Endodermal cell (in vitro differentiated cells): ENCODE data around the gene ZC3H4. TPM values are rescaled to one million over a fixed set of nuclear protein-coding genes. Genes with fewer than 3 reads are reported as not detected.

ENCODE experiments used
- DNase-seq: peaks from one replicate; pipeline ENCODE4 v3.0.0-alpha.2; 2017
- H3K27ac ChIP-seq: 2 replicates; pipeline ENCODE4 v1.5.1; 2013; ENCODE audit warnings: mild to moderate bottlenecking, low read depth, low read length, moderate library complexity
- H3K27me3 ChIP-seq: 2 replicates; pipeline ENCODE4 v1.6.1; 2013; ENCODE audit warnings: mild to moderate bottlenecking, low read length, moderate library complexity; ENCODE audit not compliant: insufficient read depth, control insufficient read depth, poor library complexity, severe bottlenecking
- H3K36me3 ChIP-seq: 2 replicates; pipeline ENCODE4 v1.7.0; 2013; ENCODE audit warnings: mild to moderate bottlenecking, low read length, moderate library complexity; ENCODE audit not compliant: control insufficient read depth, insufficient read depth
- H3K4me1 ChIP-seq: one replicate; pipeline ENCODE4 v1.7.0; 2013; ENCODE audit warnings: low read length; ENCODE audit not compliant: control insufficient read depth, insufficient read depth
- H3K4me3 ChIP-seq: 2 replicates; pipeline ENCODE4 v1.5.1; 2013; ENCODE audit warnings: mild to moderate bottlenecking, low read length, moderate library complexity
- H3K9ac ChIP-seq: 2 replicates; pipeline ENCODE4 v1.6.1; 2013; ENCODE audit warnings: mild to moderate bottlenecking, low read length, moderate library complexity; ENCODE audit not compliant: poor library complexity, severe bottlenecking; ENCODE audit errors: extremely low read depth
- H3K9me3 ChIP-seq: 2 replicates; pipeline ENCODE4 v1.6.1; 2013; ENCODE audit warnings: mild to moderate bottlenecking, low read length, moderate library complexity; ENCODE audit not compliant: control insufficient read depth
- H3K27ac Mint-ChIP-seq: 2 replicates; pipeline ENCODE4 v1.8.0; 2020; ENCODE audit warnings: mixed read lengths
- H3K27me3 Mint-ChIP-seq: 2 replicates; pipeline ENCODE4 v1.8.0; 2021; ENCODE audit warnings: mild to moderate bottlenecking, mixed read lengths; ENCODE audit not compliant: insufficient read depth
- H3K36me3 Mint-ChIP-seq: 2 replicates; pipeline ENCODE4 v1.8.0; 2020; ENCODE audit warnings: low read depth, mixed read lengths
- H3K4me1 Mint-ChIP-seq: 2 replicates; pipeline ENCODE4 v1.8.0; 2020; ENCODE audit warnings: mixed read lengths
- H3K4me3 Mint-ChIP-seq: 2 replicates; pipeline ENCODE4 v1.8.0; 2020; ENCODE audit warnings: mild to moderate bottlenecking, moderate library complexity, mixed read lengths
- H3K9me3 Mint-ChIP-seq: 2 replicates; pipeline ENCODE4 v1.8.0; 2020; ENCODE audit warnings: mild to moderate bottlenecking, mixed read lengths
- WGBS, 2 experiments: methylation state at CpG; one replicate each; pipeline versions ENCODE4 v1.1.5 to v1.1.7; 2013; ENCODE audit warnings: missing lambda C conversion rate in 2 of 2, mixed read lengths in 1 of 2; ENCODE audit not compliant: insufficient coverage in 1 of 2, insufficient read length in 1 of 2; 5-methylcytosine and 5-hydroxymethylcytosine counted together
- total RNA-seq, 2 donors: library from RNA; stranded (reverse); fragmentation: NEBNext Ultra II Directional in 1 of 2; extraction: Animal tissue kit (Norgen Biotek cat#: 25700) in 1 of 2; gene quantifications; 2 replicates in 1 of 2; 3 replicates in 1 of 2; pipeline ENCODE4 v1.2.1, GENCODE V29; 2021
- TF ChIP-seq, protein P1 (sequence below): fragments of 200-600 bp; sonication (generic); conservative IDR thresholded peaks from 2 replicates; pipeline ENCODE4 v1.5.0; 2021; ENCODE audit warnings: antibody characterized with exemption, mild to moderate bottlenecking

ZC3H4 gene
- total RNA-seq, 2 donors from 2014 or later = 64.9 to 82.5 TPM

DNA sequence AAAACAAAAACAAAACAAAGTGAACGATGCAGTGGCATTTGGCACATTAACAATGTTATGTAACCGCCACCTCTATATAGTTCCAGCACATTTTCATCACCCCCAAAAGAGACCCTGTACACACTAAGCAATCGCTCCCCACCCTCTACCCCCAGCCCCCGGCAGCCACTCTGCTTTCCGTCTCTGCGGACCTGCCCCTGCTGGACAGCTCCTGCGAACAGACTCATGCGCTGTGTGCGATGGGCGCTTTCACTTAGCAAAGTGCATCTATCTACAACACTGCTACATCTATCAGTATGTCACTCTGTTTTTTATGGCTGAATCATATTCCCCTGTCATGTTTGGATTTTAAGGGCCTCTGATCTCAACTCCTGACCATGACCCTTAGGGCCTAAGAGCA lies 40.0 kb downstream of the ZC3H4 start:
- 95 to 98% methylated on average over 8 to 10 of the region's 10 CpGs for WGBS, 2 experiments
- no peaks in the 10 kb centered on the region for H3K27me3 Mint-ChIP-seq
- H3K9me3 Mint-ChIP-seq = no peaks in the 10 kb centered on the region
- H3K36me3 ChIP-seq = peaks cover 64% of the 10 kb centered on the region
- H3K27ac Mint-ChIP-seq = no peak overlapping the region
- H3K4me1 ChIP-seq = no peaks in the 10 kb centered on the region
- no peak for DNase-seq
- no peaks in the 10 kb centered on the region for H3K9me3 ChIP-seq
- TF ChIP-seq, protein P1, sequence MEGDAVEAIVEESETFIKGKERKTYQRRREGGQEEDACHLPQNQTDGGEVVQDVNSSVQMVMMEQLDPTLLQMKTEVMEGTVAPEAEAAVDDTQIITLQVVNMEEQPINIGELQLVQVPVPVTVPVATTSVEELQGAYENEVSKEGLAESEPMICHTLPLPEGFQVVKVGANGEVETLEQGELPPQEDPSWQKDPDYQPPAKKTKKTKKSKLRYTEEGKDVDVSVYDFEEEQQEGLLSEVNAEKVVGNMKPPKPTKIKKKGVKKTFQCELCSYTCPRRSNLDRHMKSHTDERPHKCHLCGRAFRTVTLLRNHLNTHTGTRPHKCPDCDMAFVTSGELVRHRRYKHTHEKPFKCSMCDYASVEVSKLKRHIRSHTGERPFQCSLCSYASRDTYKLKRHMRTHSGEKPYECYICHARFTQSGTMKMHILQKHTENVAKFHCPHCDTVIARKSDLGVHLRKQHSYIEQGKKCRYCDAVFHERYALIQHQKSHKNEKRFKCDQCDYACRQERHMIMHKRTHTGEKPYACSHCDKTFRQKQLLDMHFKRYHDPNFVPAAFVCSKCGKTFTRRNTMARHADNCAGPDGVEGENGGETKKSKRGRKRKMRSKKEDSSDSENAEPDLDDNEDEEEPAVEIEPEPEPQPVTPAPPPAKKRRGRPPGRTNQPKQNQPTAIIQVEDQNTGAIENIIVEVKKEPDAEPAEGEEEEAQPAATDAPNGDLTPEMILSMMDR = no peak
- peaks cover 60% of the 10 kb centered on the region for H3K36me3 Mint-ChIP-seq
- no peak overlapping the region for H3K9ac ChIP-seq
- no peak overlapping the region for H3K4me3 Mint-ChIP-seq
- H3K27me3 ChIP-seq = no peaks in the 10 kb centered on the region
- no peak overlapping the region for H3K4me3 ChIP-seq
- H3K4me1 Mint-ChIP-seq = no peaks in the 10 kb centered on the region
- no peak overlapping the region for H3K27ac ChIP-seq

DNA sequence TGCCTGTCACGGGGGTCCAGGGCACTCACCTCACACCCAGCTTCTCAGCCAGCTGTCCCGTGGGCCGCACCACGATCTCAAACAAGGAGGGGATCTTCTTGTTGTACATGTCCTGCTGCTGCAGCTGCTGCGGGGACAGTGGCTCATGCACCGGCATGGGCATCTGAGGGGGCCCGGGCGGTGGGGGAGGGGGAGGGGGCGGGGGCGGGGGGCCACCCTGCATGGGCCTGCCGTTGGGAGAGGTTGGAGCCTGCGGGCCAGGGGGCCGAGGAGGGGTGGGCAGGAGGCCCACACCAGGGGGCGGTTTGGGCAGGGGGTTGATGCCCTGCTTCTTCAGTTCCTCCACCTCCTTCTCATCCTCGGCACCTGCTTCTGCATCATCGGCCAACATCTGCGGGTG lies 41.3 kb downstream of the ZC3H4 start:
- no peaks in the 10 kb centered on the region for H3K4me1 Mint-ChIP-seq
- no peak overlapping the region for H3K4me3 ChIP-seq

DNA sequence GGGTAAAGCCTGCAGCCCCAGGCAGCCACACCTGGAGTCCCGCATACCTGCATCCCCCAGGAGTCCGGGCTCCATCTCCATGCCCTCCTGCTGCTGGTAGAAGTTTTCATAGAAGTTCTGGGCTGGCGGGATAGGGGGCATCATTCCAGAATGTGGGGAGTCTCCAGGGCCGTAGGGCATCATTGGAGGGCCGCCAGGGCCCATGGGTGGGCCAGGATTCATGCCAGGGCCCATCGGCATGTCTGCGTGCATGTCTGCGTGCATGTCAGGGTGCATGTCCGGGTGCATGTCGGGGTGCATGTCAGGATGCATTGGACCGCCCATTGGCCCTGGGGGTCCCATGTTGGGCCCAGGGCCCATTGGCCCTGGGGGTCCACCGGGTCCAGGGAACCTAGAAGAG lies 41.8 kb downstream of the ZC3H4 start:
- no peak overlapping the region for H3K4me3 ChIP-seq
- no peak overlapping the region for H3K9ac ChIP-seq
- 91 to 98% methylated on average over 10 to 12 of the region's 12 CpGs for WGBS, 2 experiments
- H3K36me3 Mint-ChIP-seq = peaks cover 57% of the 10 kb centered on the region
- H3K9me3 Mint-ChIP-seq = no peaks in the 10 kb centered on the region
- H3K27ac ChIP-seq = no peak overlapping the region
- H3K27me3 Mint-ChIP-seq = no peaks in the 10 kb centered on the region
- no peaks in the 10 kb centered on the region for H3K4me1 Mint-ChIP-seq
- TF ChIP-seq, protein P1 = no peak
- H3K9me3 ChIP-seq = no peaks in the 10 kb centered on the region
- no peak overlapping the region for H3K27ac Mint-ChIP-seq
- peaks cover 54% of the 10 kb centered on the region for H3K36me3 ChIP-seq
- no peaks in the 10 kb centered on the region for H3K4me1 ChIP-seq
- DNase-seq = no peak
- H3K27me3 ChIP-seq = no peaks in the 10 kb centered on the region
- H3K4me3 Mint-ChIP-seq = no peak overlapping the region

More for the DNA sequence above, 41.3 kb downstream of the ZC3H4 start:
- H3K36me3 Mint-ChIP-seq = peaks cover 63% of the 10 kb centered on the region
- H3K27ac ChIP-seq = no peak overlapping the region
- no peaks in the 10 kb centered on the region for H3K9me3 Mint-ChIP-seq
- no peak overlapping the region for H3K9ac ChIP-seq
- no peak for DNase-seq
- TF ChIP-seq, protein P1 = peak; percentile 41
- peaks cover 60% of the 10 kb centered on the region for H3K36me3 ChIP-seq
- no peaks in the 10 kb centered on the region for H3K27me3 ChIP-seq
- 96 to 100% methylated on average over 6 to 8 of the region's 17 CpGs for WGBS, 2 experiments
- no peak overlapping the region for H3K4me3 Mint-ChIP-seq
- no peaks in the 10 kb centered on the region for H3K9me3 ChIP-seq
- no peaks in the 10 kb centered on the region for H3K27me3 Mint-ChIP-seq
- H3K4me1 ChIP-seq = no peaks in the 10 kb centered on the region
- H3K27ac Mint-ChIP-seq = no peak overlapping the region
